OCI-LY3 (cell line): ENCODE results near the gene POC1B.

Experiments used
- CTCF ChIP-seq: fragments of 200-600, 300-600 bp; sonication (generic); IDR thresholded peaks from 2 replicates; pipeline ENCODE4 v1.5.1; 2014; ENCODE audit warnings: antibody characterized with exemption, low read length, low read depth
- EZH2phosphoT487 ChIP-seq: fragments of 200-600 bp; shearing (Covaris generic); IDR thresholded peaks from 2 replicates; pipeline ENCODE4 v1.6.1; 2018; ENCODE audit warnings: antibody characterized with exemption, mixed run types, low read depth

GRCh38 chr12:89414322-89414721, 111.5 kb downstream of the POC1B start:
- TF ChIP-seq CTCF (no peak), EZH2phosphoT487 (no peak)
